Activated CD4-positive, alpha-beta T cell treated with anti-CD3 and anti-CD28 coated beads, Interleukin-2, amount 50 U/mL, for 48 hours (primary cell): Measurements from ENCODE around the gene ZNF462.

Experiments used
- DNase-seq, 2 experiments: peaks; one replicate each; pipeline ENCODE4 v3.0.0-alpha.2; 2020

ZNF462 gene

DNA sequence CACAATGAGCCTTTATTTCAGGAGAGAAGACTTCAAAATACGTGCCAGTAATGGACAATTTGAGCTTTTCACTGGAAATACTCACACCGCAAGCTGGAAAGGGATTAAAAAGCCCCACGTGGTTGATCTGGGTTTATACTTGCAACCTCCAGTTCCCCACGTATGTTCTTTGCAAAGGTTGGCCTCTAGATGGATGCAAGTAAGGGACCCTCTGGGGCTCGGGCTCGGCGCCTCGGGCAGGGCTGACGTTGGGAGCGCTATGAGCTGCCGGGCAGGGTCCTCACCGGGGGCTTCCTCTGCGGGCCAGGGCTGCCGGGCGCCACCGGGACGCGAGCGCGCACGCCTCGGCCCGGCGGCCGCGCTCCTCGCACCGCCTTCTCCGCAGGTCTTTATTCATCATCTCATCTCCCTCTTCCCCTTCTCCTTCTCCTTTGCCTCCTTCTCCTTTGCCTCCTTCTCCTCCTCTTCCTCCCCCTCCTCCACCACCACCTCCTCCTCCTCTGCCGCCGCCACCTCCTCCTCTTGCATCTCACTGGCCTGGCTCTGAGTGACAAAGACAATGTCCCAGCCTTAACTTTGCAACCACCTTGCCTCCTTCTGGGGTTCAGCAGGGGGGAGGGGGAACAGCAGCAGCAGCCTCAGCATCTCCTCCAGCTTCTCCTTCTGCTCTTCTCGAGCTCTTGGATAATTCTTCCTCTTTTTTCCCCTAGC lies 701 bp upstream of the ZNF462 start:
- DNase-seq, result no peak

DNA sequence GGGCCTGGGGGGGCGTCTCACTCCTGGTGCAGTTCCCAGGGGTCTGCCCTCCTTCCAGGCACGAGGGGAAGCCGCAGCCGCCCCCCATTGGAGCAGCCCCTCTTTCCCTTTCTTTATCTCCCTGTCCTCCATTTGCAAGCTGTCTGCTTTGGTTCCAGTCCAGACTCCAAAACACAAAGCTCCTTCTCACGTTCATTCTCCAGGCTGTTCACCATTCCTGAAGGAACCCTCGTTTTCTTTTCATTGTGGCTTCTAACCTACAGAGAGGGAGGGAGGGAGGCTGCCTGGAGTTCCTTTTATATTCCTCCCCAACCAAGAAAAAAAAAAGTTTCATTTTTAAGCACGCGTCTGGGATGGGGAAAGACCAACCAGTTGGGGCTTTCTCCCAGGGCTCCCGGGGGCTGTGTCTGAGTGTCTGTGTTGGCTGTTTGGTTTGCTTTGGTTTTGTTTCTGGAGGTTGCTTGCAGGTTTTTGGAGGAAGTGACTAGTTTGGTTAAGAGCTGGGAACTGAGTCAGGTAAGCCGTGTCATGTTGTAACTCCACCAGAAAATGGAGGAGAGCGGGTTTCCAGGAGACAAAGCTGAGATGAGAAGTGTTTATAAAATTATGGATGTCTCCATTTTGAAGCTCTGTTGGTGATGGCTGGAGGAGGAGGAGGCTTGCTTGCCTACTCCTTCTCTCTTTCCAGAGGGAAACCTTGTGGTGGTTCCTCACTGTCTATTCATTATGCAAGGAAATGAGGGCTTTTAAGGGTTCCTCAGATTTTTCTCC lies 1.6 kb downstream of the ZNF462 start:
- DNase-seq, result no peak

DNA sequence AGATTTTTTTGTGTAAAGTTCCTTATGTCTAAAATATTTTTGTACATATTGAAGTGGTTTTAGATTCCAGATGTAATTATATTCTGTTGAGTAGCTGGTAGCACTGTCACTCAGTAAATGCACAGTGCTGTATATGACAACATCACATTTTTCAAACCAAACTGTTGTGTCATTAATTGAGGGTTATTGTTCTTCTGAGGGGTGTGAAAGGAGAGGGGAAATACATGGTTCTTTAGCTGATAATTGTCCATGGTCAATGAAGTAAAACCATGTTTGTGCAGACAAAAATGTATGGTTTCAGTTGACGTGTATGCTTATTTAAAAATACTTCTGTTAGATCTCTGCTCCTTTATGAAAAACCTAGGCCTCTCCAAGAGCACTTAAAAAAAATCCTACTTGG lies 3.3 kb downstream of the ZNF462 start:
- no peak for DNase-seq

DNA sequence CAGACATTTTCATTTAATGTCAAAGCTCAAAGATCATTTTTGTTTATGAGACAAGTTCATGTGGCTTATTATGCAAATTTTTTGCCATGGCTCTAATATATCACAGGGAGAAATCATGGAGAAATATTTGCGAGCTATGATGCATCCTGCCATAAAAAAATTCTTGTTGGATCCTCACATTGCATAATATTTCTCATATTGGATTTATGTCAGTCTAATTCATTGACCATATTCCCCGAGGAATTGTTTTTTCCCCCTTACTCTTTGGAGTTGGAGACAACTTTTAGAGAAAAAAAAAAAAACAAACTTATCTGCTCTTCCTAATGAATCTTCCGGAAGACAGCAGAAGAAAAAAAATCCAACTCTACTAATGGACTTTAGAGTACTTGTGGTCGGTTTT lies 4.3 kb downstream of the ZNF462 start:
- no peak for DNase-seq

DNA sequence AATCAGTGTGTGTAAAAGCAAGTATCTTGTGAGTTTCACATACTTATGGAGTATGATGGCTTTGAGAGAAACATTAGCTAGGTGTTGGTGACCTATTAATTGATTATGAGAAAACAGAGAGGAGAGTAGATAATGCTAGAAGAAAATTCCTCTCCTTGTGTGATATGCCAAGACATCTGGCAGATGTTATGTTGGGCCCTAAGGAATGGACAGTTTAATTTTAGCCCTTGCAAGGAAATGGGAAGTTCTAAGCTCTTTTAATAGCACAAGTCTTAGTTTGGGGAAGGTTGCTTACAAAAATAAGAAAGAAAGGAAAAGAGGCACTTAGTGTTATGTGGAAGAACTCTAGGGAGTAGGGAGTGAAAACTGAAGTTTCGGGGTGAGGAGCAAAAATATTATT lies 5.1 kb downstream of the ZNF462 start:
- no peak for DNase-seq

DNA sequence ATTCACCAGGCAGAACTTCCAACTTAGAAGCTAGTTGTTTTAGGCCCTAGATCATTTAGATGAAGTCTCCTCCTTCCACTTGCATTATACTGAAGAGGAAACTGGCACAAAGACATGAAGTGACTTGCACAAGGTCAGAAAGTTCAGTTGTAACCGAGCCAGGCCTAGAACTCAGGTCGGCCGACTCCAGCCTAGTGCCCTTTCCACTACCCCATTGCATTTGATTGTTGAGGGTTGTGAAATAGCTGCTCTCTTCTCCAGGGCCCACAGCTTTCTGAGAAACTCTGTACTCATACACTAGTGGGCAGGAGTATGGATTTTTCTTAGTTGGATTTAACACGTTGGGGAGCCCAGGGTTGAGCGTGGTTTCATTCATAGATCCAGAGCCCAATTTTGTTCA lies 5.6 kb downstream of the ZNF462 start:
- DNase-seq, result no peak

DNA sequence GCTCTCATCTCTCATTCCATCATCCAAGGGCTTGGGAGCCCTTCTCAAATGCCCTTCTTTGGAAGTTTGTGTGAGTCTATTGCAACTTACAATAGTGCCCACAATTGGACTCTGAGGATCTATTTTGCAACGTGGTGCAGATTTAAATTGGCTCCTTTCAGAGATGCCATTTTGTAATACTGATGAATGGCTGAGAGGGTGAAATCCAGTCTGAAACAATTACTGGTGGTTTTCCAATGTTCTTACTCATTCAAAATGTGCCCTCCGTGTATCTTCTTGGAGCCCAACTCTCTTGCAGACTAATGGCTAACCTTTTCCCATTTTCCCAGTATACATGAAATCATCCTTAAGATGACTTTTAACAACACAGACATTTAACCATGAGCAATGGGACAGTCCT lies 6.1 kb downstream of the ZNF462 start:
- DNase-seq, result no peak

DNA sequence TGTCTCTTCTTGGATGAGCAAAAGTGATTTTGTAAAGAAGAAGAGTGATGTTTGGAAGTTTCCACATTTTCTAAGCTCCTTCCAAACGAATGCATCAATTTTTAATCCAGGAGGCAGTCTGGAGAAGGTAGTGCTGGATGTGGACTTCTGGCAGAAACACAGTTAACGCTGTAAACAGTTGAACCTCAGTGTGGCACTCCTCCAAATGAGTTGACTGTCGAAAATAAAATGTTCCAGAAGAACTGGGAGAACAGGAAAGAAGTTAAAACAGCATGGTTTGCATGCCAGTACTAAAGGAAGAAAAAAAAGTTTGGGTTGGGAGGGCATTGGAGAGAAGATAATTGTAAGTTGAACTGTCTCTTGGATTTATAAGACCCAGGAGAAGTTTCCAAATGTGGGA lies 6.5 kb downstream of the ZNF462 start:
- DNase-seq, result no peak

DNA sequence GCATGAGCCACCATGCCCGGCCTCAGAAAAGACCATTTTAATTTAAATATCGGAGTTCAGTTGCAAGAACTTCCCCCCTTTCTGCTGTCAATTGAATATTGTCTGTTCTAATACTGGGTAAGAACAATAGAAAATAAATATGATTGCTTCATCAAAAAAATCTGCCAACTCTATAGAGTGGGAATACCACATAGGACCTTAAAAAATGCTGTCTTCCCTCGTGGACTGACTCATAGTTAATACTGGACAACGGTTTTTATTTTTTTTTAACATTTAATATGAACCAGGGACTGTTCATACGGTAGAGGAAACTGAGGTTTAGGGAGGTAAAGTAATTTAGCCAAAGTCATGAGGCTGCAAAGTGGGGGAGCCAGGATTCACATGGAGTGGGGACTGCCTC lies 9.7 kb downstream of the ZNF462 start:
- no peak for DNase-seq

DNA sequence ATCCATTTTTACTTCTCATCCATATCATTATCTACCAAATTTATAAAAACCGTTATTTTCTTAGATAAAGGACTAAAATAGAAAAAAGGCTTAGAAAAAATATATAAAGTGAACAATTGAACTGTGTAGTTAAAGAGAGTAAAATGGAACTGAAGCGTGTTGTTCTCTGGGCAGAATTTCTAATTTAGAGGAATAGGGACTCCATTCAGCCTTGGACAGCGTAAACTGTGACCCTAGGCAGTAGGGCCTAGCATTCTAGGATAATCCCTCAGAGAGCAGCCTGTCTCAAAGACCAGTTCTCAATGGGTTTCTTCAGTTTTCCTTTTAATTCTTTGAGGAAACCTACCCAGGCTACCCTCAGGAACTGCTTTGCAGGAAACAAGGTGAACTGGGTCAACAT lies 11.1 kb downstream of the ZNF462 start:
- no peak for DNase-seq

DNA sequence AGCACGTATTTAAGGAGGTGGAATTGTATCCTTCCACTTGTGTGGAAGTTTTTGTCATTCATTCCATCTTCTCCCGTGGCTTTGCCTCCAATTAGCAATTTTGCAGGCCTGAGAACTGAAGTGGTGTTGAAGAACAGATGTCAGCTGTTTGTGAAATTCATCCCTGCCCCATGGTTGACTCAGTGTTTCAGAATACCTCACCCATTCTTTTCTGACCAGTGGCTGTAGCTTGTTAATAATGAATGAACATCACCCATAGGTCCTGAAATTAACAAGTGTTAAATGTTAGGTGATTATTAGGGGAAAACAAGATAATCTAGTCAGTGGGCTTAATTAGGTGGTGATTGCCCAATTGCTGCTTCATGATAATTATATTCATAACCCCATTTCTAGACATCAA lies 11.7 kb downstream of the ZNF462 start:
- DNase-seq, result no peak

DNA sequence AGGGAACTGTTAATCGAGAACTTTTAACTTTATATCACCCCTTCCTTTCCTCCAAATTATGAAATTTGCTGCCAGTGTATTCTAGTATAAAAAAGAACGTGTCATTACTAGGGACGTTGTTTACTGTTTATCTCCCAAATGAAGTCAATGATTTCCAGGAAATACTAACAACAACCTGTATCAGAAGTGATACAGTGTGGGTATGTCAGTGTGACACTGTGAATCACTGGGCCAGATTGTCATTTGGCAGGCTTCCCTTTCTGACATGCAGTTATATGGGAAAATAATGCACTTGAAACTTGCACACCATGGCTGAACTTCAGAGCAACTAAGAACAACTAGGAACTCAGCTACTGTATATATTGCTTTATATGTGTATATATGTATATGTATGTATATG lies 12.6 kb downstream of the ZNF462 start:
- DNase-seq, result no peak

DNA sequence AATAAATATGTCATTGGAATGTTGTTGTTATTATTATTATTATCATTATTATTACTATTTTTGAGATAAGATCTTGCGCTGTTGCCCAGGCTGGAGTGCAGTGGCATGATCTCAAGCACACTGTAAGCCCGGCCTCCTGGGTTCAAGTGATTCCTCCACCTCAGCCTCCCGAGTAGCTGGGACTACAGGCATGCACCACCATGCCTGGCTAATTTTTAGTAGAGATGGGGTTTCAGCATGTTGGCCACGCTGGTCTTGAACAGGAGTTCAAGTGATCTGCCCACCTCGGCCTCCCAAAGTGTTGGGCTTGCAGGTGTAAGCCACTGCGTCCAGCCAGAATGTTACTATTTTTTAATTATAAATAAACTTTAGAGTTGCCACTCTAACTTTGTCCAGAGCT lies 14.4 kb downstream of the ZNF462 start:
- DNase-seq, result no peak

DNA sequence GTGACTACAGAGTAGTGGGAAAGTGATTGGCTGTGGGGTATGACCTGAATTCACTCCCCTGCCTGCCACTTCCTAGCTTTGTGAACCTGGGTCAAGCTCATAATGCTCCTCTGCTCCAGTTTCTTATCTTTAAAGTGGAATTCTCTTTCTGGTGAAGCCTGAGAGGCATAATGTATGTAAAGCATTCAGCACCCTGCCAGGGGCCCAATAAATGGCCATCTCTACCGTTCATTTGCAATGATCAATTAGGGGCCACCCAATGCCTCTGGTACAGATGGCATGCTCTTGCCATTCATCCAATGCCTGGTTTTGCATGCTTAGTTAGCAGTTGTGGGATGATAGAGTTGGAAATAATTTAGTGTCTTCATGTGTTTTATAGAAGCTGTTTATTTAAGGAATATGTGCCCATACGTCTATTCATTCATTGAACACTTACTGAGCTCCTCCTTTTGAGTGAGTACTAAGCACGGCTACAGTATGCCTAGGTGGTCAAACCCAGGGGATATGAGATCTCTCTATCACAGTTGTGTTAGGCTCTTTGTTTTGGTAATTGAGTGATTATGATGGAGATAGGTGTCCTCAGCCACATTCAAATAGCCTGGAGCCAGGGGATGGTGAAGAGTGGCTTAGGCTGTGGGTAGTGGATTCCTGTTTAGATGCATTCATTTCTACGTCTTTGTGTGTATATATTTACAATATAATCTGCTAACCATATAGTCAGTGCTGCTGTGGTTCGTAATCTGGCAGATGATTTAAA lies 15.3 kb downstream of the ZNF462 start:
- DNase-seq, result no peak

DNA sequence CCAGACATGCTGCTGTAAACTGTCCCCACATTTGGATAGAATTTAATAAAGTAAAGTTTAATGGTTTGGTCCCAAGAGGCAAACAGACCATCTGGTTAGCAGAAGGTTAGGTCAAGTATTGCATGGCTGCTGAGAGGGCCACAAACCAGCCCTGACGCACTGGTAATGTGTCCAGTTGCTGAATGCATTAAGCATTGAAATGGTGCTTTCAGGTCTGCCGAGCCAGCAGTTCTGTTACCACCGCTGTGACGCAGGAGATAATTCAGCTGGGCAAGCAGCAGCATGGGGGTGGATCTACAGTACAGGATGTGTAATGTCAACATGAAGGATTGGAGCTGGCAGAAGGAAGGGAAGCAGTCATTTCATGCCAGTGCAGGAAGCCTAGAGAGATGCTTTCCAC lies 16.0 kb downstream of the ZNF462 start:
- DNase-seq, result no peak

DNA sequence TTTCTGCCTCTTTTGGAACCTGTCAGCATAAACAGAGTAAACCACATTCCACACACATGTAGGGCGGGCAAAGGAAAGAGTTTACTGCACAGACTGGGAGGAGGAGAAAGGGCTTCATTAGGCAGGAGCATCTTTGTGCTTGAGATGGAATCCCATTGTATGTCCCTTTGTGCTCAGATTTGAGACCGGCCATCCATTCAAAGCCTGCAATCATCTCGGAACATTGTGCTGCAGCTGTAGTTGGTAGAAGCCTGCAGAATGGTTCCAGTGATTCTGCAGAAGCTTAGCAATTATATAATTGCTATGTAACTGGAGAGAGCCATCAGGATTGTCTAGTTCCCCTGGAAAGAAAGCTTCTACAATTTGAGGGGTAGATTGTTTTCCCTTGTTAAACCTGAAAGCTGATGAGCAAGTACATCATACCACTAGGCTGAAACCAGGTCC lies 16.5 kb downstream of the ZNF462 start:
- DNase-seq, result no peak

DNA sequence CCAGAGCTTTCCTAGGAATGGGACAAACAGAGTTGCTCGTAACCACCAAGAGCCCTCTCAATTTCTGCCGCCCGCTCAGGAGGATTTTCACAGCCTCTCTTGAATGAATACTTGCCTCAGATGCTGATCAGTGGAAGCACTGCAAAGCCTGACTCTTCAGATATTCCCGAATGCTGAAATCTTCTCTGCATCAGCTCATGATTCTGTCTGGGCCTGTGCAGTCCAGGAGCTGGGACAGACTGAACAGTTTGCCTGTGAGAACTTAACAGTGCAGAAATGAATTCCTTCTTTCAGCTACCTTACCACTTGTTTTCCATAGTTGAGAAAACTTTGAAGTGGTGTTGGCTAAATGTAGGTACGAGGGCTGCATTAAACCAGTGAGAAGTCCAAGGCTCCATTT lies 17.1 kb downstream of the ZNF462 start:
- no peak for DNase-seq

DNA sequence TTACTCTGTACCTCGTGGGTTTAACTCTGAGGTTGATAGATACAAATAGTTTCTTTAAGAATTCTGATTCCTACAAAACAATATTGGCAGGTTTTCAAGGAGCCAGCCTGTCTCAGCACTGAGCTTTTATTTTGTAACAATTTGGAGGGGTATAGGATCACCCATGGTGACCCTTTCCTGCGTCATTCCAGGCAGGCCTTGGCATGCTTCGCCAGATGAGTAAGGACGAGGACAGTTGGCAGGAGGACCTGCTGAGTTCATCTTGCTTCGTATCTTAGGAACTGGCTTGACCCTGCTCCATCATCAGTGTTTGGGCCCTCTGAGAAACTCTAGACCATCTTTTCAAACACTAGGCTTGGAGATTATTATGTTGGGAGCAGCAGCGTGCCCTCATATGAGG lies 17.9 kb downstream of the ZNF462 start:
- no peak for DNase-seq

DNA sequence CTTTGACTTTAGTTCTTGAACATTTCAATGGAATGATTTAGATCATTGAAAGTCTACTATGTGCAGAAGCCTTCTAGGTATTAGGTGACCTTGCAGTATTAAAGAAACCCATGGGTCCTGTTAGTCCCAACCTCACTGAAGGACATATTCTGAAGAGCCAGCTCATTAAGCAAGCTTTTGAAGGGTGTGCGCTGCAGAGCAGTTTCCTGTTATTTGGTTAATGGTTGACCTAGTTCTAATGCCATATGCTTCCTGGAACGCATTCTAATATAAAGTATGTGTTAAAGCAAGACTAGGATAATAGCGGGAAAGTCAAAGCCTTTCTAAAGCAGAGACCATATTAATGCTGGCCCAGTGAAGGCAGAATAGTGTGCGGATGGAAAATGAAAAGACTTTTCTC lies 20.1 kb downstream of the ZNF462 start:
- DNase-seq, result no peak

DNA sequence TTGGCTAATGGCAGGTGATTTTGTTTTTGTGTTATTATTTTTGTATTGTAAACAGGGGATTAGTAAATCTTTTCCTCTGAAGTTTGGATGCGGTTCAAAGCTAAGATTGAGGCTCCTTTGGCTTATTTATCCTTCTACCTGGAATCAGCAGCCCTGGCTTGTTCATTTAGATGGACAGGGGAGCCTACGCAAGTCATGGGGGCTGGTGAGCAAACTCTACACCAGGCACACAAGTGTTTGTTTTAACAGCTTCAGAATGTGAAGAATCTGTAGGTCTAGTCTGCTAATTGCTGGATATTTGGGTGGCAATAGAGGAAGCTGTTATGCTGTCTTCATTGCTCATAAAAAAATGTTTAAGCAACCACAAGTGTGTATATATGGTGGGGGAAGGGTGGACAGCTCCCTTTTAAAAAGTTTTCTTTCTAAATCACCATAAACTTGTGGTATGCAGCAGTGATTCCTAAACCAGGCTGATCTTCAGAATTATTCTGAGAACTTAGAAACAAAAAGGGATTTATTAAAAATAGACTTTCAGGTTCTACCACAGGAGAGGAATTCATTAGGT lies 20.7 kb downstream of the ZNF462 start:
- no peak for DNase-seq

DNA sequence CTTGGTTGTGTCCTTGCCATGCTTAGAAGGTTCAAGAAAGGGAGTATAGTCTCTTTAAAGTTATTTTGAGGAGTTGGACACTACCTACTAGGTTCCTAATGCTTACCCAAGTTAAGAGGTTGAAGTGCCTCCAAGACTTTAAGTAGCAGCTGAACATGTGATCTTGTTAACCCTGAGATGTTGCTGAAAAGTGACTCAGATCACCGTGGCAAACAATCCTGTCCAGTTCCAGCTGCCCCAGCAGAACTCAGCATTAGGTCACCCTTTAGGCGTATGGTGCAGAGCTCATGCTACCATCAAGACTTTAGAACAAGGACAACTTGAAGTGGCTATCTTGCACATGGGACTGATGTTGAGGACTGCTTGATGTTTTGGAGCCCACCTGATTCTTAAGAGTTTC lies 22.5 kb downstream of the ZNF462 start:
- no peak for DNase-seq

DNA sequence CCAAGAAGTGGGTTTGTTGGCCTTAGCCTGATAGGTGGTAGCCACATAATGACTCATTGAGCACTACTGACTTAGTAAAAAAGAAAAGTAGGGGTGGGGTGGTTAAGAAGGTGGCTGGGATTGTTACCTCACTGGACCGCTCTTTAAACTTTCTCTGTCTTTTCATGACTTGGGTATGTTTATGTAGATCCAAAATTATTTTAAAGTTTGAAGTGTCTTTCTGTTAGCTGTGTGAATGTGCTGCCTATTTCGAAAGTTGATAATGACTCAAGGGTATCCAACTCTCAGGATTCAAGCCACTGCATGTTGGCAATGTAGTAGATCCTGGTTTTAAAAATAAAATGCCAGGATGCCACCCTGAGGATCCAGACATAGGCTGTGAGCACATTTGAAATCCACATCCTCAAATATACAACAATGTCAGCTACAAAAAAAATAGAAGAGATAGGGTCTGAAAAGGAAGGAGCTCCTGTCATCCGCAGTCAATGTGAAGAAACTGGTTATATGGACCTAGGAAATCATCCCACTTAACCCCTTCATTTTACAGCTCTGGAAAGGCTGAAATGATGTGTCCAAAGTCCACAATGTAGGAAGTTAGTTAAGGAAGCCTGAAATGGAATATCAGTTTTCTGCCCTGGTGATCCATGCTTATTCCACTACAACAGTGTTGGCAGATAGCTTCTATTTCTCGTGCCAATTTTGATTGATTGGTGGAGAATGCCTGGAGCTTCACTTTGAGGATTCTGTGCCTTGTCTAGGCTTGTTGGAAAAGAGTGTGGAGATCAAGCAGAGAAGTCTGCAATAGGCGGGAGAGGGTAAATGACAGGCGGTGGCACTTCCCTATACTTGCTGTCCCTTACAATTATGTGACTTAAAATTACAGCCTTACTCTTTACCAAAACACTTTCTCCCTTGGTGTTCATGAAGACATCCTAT lies 23.4 kb downstream of the ZNF462 start:
- no peak for DNase-seq

DNA sequence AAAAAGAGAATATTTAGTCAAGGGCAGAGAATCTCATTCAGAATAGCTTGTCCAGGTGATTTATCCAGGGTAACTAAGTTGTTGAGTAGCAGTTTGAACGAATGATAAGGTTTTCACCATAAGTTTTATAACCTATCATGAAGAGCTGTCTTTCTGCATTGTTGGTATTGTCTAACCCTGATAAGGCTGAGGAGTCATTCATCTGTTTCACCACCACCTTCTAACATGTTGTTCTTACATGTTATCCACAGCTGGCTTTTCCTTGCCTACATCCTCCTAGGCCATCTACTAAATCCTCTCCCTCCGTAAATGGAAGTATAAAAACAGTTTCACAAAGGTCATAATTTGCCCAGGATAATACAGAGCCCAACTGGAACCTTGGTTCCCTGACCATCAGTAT lies 24.1 kb downstream of the ZNF462 start:
- DNase-seq, result no peak
